PFSK-1 (cell line): ENCODE results near the gene ADRB2.

Source experiments
- FOXP2 ChIP-seq: optimal IDR thresholded peaks from 2 replicates; pipeline ENCODE3; 2011; ENCODE audit warnings: borderline replicate concordance, control low read depth, inconsistent platforms; ENCODE audit not compliant: insufficient read depth; ENCODE audit errors: extremely low read length, extremely low read depth
- POLR2AphosphoS5 ChIP-seq: IDR thresholded peaks from 2 replicates; pipeline ENCODE4 v1.6.1; 2012; ENCODE audit warnings: low read depth, mild to moderate bottlenecking, control low read depth, low read length, moderate library complexity
- TF ChIP-seq, protein P1 (sequence below), 2 experiments: IDR thresholded peaks; 2 replicates each; pipeline versions ENCODE4 v1.6.1 to v1.8.0; 2011 to 2012; ENCODE audit warnings: low read depth in 2 of 2, low read length in 2 of 2, control low read depth in 1 of 2, inconsistent platforms in 1 of 2, mild to moderate bottlenecking in 1 of 2, moderate library complexity in 1 of 2; ENCODE audit not compliant: insufficient read depth in 1 of 2

DNA sequence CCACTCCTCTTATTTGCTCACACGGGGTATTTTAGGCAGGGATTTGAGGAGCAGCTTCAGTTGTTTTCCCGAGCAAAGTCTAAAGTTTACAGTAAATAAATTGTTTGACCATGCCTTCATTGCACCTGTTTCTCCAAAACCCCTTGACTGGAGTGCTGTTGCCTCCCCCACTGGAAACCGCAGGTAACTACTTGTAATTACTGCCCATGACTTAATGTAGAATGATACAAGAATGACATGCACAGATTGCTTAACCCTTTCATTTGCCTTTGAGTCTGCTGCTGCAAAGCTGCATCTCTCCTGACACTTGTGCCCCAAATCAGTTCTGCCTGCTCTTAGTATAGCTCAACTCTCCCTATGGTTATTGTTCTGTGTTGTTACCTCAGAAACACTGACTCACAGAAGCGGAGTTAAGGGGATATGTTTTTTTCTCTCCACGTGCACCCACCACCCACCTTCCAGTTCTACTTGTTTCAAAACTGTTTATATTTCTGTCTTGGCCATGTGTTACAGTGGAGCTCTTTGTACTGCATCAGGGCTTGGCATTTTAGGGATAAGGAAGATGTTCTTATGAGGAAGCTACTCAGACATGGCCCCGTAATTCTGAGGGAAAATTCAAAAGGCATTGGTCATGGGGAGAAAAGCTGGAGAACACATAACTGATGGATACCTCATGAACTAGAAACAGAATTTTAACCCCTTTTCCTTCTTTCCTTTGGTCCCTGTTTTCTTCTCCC is 2.3 kb downstream of the ADRB2 start:
- TF ChIP-seq, protein P1, sequence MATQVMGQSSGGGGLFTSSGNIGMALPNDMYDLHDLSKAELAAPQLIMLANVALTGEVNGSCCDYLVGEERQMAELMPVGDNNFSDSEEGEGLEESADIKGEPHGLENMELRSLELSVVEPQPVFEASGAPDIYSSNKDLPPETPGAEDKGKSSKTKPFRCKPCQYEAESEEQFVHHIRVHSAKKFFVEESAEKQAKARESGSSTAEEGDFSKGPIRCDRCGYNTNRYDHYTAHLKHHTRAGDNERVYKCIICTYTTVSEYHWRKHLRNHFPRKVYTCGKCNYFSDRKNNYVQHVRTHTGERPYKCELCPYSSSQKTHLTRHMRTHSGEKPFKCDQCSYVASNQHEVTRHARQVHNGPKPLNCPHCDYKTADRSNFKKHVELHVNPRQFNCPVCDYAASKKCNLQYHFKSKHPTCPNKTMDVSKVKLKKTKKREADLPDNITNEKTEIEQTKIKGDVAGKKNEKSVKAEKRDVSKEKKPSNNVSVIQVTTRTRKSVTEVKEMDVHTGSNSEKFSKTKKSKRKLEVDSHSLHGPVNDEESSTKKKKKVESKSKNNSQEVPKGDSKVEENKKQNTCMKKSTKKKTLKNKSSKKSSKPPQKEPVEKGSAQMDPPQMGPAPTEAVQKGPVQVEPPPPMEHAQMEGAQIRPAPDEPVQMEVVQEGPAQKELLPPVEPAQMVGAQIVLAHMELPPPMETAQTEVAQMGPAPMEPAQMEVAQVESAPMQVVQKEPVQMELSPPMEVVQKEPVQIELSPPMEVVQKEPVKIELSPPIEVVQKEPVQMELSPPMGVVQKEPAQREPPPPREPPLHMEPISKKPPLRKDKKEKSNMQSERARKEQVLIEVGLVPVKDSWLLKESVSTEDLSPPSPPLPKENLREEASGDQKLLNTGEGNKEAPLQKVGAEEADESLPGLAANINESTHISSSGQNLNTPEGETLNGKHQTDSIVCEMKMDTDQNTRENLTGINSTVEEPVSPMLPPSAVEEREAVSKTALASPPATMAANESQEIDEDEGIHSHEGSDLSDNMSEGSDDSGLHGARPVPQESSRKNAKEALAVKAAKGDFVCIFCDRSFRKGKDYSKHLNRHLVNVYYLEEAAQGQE (IDR thresholded peaks at IDR 0.05; ENCODE audit: insufficient read depth in 1 of 2, low read depth in 2 of 2, low read length in 2 of 2), result no peak
- TF ChIP-seq POLR2AphosphoS5 (no peak), FOXP2 (no peak)
